Epidermal melanocyte (primary cell): ENCODE data around the gene DYNC1I1.

Experiments
- DNase-seq: peaks from one replicate; pipeline ENCODE4 v3.0.0; 2011; ENCODE audit warnings: low spot score; ENCODE audit not compliant: insufficient read length

DYNC1I1 gene

GRCh38 chr7:96016735-96017134 lies 244.4 kb downstream of the DYNC1I1 start:
- no peak for DNase-seq

GRCh38 chr7:96017877-96018276 lies 245.5 kb downstream of the DYNC1I1 start:
- DNase-seq, result no peak

- no peak for DNase-seq
Measured at GRCh38 chr7:96021568-96021967, 249.2 kb downstream of the DYNC1I1 start.

- no peak for DNase-seq
Measured at GRCh38 chr7:96023387-96023786, 251.0 kb downstream of the DYNC1I1 start.

- peak; percentile 23 for DNase-seq
Measured at GRCh38 chr7:96026010-96026409, 253.7 kb downstream of the DYNC1I1 start.

- DNase-seq, result no peak
Measured at GRCh38 chr7:96026611-96027010, 254.3 kb downstream of the DYNC1I1 start.

- no peak for DNase-seq
Measured at GRCh38 chr7:96028729-96029128, 256.4 kb downstream of the DYNC1I1 start.

GRCh38 chr7:96033009-96033598 lies 260.8 kb downstream of the DYNC1I1 start:
- no peak for DNase-seq

- no peak for DNase-seq
Measured at GRCh38 chr7:96034940-96035727, 262.8 kb downstream of the DYNC1I1 start.

GRCh38 chr7:96040250-96040772 lies 268.0 kb downstream of the DYNC1I1 start:
- no peak for DNase-seq

GRCh38 chr7:96041171-96041570 lies 268.8 kb downstream of the DYNC1I1 start:
- no peak for DNase-seq

GRCh38 chr7:96045181-96045580 lies 272.8 kb downstream of the DYNC1I1 start:
- DNase-seq, result no peak

GRCh38 chr7:96045919-96046318 lies 273.6 kb downstream of the DYNC1I1 start:
- DNase-seq, result no peak

- no peak for DNase-seq
Measured at GRCh38 chr7:96052289-96052688, 279.9 kb downstream of the DYNC1I1 start.

- DNase-seq, result no peak
Measured at GRCh38 chr7:96052860-96053470, 280.6 kb downstream of the DYNC1I1 start.

GRCh38 chr7:96055717-96056116 lies 283.4 kb downstream of the DYNC1I1 start:
- DNase-seq, result no peak

- DNase-seq, result no peak
Measured at GRCh38 chr7:96059075-96059474, 286.7 kb downstream of the DYNC1I1 start.

- DNase-seq, result peak; percentile 30
Measured at GRCh38 chr7:96061009-96061408, 288.7 kb downstream of the DYNC1I1 start.

GRCh38 chr7:96061844-96062243 lies 289.5 kb downstream of the DYNC1I1 start:
- DNase-seq, result no peak

- no peak for DNase-seq
Measured at GRCh38 chr7:96067321-96067720, 295.0 kb downstream of the DYNC1I1 start.

- DNase-seq, result no peak
Measured at GRCh38 chr7:96069401-96069800, 297.0 kb downstream of the DYNC1I1 start.

GRCh38 chr7:96074871-96075270 lies 302.5 kb downstream of the DYNC1I1 start:
- no peak for DNase-seq
